ENCODE results near the gene RAB11B.
"Not testable (repeated sequence)": the region's sequence is repeated elsewhere in the genome, so short reads cannot be mapped to it uniquely, and the experiment has no call there.

Gene RAB11B

DNA sequence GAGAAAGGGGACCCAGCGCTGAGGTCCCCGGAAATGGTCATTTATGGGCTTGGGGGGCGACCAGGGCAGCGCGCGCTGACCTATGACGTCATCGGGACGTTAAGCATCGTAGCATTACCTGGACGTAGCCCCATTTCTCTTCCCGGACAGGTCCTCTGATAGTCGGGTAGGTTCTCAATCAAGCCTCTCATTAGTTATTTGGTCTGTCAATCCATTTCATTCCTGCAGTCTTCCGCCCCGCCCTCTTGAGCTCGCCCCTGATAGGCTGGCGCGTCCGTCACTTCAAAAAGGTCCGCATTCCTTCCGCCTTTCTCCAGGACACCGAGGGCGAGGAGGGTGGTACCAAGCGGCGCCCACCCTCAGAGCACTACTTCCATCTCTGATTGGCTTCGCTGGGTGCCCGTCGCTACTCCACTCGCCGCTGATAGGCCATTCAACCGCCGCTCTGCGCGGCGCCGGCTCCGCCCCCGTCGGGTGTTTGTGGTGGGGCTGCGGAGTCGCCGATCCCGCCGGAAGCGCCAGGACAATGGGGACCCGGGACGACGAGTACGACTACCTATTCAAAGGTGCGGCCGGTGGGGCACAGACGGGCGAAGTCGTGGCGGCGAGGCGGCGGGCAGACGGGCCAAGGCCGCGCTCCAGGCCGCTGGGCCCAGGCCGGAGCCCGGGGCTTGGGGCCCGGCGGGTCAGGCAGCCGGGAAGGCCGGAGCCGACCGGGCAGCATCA is at the start of gene RAB11B:
RAB11B (plus strand) TSS at position 470 of the 726 bp plus-strand sequence; CDS start at position 527, 57 bp downstream.
- H3K27ac ChIP-seq: peak within 1 kb of the TSS; percentile 93
- TF ChIP-seq ZFX (IDR thresholded peaks at IDR 0.05) (peak; percentile 37; the same call in 1 of the 2 replicates), CTCF (conservative IDR thresholded peaks at IDR 0.05) (no peak)

GRCh38 chr19:8341504-8341903 is 48.7 kb upstream of the RAB11B start:
- H3K27ac ChIP-seq: not testable (repeated sequence)

GRCh38 chr19:8342316-8342683 is 47.9 kb upstream of the RAB11B start:
- TF ChIP-seq ZFX (IDR thresholded peaks at IDR 0.05) (no peak), CTCF (conservative IDR thresholded peaks at IDR 0.05) (no peak)
- H3K27ac ChIP-seq: no peak overlapping the region

DNA sequence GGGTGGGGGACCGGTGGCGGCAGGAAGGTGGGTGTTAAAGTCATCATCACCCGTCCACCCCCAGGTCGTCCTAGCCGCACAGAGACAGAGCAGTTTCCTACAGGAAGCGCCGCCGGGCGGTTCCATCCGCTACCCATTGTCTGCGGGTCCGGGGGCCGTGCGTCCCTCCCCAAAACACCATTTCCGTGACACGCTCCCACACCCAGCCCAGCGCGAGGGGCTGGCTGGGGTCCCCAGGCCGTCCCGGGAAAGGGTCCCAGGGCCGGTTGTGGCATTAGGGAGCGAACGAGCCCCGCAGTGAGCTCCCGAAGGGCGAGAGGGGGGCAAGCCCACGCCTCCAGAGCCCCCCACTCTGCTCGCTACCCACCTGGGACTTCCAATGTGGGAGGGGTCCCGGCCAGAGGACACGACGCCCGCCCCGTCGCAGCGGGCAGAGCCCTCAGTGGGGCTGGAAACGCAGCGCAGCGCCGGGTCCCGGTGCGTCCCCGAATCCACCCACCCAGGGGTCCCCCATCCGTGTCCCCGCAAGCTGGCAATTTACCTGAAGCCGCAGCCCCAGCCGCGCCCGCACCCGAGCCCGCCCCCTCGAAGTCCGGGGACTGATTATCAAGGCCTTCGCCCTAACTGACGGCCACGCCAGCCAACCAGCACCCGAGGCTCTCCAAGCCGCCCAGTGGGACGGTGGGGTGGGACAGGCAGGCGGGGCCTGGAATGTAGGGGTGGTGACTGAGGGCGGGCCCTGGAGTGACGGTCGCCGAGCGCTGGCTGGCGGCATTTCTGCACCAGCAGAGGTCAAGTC is 47.3 kb upstream of the RAB11B start, which contains the start of gene KANK3:
KANK3 (minus strand) TSS at position 579 of the 799 bp plus-strand sequence. CDS start 5,434 bp downstream, outside the sequence.
- no peak for TF ChIP-seq ZFX (IDR thresholded peaks at IDR 0.05)
- TF ChIP-seq CTCF (conservative IDR thresholded peaks at IDR 0.05): no peak
- peak within 1 kb of the TSS; percentile 45 for H3K27ac ChIP-seq

- peak overlapping the region; percentile 45 for H3K27ac ChIP-seq
- TF ChIP-seq ZFX (IDR thresholded peaks at IDR 0.05): no peak
- TF ChIP-seq CTCF (conservative IDR thresholded peaks at IDR 0.05): no peak
These were observed 46.7 kb upstream of the RAB11B start for GRCh38 chr19:8343483-8343844.

DNA sequence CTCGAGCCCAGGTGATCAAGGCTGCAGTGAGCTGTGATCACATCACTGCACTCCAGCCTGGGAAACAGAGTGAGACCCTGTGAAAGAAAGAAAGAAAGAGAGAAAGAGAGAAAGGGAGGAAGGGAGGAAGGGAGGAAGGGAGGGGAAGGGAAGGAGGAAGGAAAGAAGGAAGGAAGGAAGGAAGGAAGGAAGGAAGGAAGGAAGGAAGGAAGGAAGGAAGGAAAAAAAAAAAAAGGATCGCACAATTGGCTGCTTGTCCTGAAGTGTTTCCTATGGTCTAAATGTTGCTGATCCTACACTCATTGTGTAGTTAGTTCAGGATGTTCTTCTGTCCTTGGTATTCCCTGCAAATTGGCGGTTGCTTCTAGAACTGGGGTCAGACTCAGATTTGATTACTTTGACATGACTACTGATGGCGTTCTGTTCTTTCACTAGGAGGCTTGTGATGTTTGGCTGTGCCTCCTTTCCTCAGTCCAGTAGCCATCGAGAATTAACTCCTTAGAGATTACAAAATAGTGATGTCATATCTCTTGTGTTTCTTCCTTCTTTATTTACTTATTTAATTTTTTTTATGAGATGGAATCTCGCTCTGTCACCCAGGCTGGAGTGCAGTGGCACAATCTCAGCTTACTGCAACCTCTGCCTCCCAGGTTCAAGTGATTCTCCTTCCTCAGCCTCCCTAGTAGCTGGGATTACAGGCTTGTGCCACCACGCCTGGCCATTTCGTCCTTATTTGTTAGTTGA is 40.4 kb upstream of the RAB11B start:
- not testable (repeated sequence) for H3K27ac ChIP-seq

GRCh38 chr19:8352134-8352827 is 37.9 kb upstream of the RAB11B start:
- H3K27ac ChIP-seq: no peak overlapping the region
- no peak for TF ChIP-seq CTCF (conservative IDR thresholded peaks at IDR 0.05)
- no peak for TF ChIP-seq ZFX (IDR thresholded peaks at IDR 0.05)

DNA sequence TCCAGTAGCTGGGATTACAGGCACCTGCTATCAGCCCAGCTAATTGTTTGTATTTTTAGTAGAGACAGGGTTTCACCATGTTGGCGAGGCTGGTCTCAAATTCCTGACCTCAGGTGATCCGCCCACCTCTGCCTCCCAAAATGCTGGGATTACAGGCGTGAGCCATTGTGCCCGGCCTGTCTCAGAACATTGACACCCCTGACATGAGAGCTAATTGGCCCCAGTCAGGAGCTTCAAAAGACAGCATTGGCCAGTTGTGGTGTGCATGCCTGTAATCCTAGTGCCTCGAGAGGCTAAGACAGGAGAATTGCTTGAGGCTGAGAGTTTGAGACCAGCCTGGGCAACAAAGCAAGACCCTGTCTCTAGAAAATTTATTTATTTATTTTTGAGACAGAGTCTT is 37.3 kb upstream of the RAB11B start:
- H3K27ac ChIP-seq: not testable (repeated sequence)
